ENCODE measurements around the gene GPBP1L1.

DNA sequence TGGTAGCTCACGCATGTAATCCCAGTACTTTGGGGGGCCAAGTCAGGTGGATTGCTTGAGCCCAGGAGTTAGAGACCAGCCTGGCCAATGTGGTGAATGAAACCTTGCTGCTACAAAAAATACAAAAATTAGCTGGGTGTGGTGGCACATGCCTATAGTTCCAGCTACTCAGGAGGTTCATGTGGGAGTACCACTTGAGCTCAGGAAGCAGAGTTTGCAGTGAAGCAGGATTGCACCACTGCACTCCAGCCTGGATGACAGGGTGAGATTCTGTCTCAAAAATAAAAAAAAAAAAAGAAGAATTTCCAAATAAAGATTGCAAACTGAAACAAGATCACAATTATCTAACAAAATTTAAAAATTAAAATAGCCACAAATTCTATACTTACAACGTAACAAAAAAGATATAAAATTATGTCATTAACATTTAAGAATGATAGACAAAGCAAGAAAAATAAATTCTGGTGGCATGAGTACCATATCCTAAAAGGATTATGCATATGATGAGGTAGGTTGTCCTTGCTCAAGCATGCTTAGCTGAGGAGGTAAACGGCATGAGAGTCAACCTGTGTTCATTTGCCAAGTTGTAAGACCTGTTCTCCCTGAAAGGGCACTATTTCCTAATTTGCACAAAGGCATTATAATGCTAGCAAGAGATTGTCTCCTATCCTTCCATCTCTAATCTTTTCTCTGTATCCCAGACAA, 43.9 kb upstream of the GPBP1L1 start:
- TF ChIP-seq, protein P1, sequence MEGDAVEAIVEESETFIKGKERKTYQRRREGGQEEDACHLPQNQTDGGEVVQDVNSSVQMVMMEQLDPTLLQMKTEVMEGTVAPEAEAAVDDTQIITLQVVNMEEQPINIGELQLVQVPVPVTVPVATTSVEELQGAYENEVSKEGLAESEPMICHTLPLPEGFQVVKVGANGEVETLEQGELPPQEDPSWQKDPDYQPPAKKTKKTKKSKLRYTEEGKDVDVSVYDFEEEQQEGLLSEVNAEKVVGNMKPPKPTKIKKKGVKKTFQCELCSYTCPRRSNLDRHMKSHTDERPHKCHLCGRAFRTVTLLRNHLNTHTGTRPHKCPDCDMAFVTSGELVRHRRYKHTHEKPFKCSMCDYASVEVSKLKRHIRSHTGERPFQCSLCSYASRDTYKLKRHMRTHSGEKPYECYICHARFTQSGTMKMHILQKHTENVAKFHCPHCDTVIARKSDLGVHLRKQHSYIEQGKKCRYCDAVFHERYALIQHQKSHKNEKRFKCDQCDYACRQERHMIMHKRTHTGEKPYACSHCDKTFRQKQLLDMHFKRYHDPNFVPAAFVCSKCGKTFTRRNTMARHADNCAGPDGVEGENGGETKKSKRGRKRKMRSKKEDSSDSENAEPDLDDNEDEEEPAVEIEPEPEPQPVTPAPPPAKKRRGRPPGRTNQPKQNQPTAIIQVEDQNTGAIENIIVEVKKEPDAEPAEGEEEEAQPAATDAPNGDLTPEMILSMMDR (conservative IDR thresholded peaks at IDR 0.05; ENCODE audit: low read depth, low read length), result no peak
- no peak for TF ChIP-seq CHD1 (IDR thresholded peaks at IDR 0.05; ENCODE audit: low read depth, low read length)
- TF ChIP-seq POLR2A (IDR thresholded peaks at IDR 0.05; ENCODE audit: low read depth, low read length), result no peak
- no peak for TF ChIP-seq MAFK (IDR thresholded peaks at IDR 0.05; ENCODE audit: low read depth, low read length)
- TF ChIP-seq SMC3 (IDR thresholded peaks at IDR 0.05; ENCODE audit: low read depth, low read length), result no peak
- no peak for TF ChIP-seq RFX5 (IDR thresholded peaks at IDR 0.05; ENCODE audit: low read depth, low read length)
- TF ChIP-seq RAD21 (IDR thresholded peaks at IDR 0.05; ENCODE audit: low read length), result no peak
- TF ChIP-seq MAZ (IDR thresholded peaks at IDR 0.05; ENCODE audit: borderline replicate concordance, low read depth, low read length), result no peak
- TF ChIP-seq, protein P2, sequence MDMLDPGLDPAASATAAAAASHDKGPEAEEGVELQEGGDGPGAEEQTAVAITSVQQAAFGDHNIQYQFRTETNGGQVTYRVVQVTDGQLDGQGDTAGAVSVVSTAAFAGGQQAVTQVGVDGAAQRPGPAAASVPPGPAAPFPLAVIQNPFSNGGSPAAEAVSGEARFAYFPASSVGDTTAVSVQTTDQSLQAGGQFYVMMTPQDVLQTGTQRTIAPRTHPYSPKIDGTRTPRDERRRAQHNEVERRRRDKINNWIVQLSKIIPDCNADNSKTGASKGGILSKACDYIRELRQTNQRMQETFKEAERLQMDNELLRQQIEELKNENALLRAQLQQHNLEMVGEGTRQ (IDR thresholded peaks at IDR 0.05; ENCODE audit: low read depth, low read length), result no peak
- TF ChIP-seq BHLHE40 (IDR thresholded peaks at IDR 0.05; ENCODE audit: low read depth, low read length), result no peak
- TF ChIP-seq FOS (IDR thresholded peaks at IDR 0.05; ENCODE audit: low read depth, low read length), result no peak
- TF ChIP-seq CEBPB (IDR thresholded peaks at IDR 0.05; ENCODE audit: low read depth, low read length), result no peak
